T-helper 2 cell treated with Interferon-gamma antibody and Interleukin-4, amounts not matched to agents 100 ng/mL and 5 ng/mL, for 36 hours (primary cell): ENCODE measurements around the gene HERPUD2. TPM values are rescaled to one million over a fixed set of nuclear protein-coding genes. Genes with fewer than 3 reads are reported as not detected.

Source experiments
- intact Hi-C: fragments of 100-400 bp; cut with micrococcal nuclease; formaldehyde crosslinking; loops from one replicate; pipeline ENCODE4 v1.15.1; 2023
- total RNA-seq: library from RNA; stranded (reverse); gene quantifications from 2 replicates; pipeline ENCODE4 v1.2.3, GENCODE V29; 2022

The HERPUD2 gene
- total RNA-seq, 1 donor from 2014 or later, result 34.0 TPM

DNA sequence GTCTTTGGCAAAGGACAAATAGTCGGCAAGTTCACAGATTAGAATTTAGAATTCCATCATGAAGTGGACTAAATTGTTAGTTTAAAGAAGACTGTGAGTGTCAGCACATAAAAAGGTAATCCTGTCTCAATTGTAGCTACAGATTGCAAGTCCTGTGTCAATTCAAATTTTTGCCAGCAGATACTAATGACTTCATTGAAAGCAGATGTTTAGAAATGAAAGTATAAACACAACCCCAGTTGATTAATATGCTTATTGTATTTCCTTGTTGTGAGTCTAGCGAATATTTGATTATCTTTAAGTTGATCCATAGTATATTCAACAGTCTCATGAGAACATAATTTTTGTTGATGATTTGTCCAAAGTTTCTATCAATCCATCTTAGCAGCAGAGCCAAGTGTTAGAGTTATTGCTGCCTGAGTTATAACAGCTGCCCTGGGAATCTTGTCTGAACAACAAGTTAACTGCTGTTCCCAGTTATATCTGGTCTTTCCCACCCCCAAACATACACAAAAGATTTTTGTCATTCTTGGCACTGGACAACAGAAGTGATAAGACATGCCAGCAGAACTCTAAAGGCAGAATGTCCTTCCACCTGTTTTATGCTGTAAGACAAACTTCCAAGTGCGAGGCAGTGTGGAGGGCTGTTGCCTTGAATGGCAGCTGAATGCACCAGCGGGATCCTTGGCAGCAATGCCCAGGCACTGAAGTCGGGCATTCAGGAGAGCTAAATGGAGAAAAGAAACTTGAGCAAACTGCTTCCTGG lies 21.3 kb upstream of the HERPUD2 start:
- intact Hi-C loops, result no loop called here

DNA sequence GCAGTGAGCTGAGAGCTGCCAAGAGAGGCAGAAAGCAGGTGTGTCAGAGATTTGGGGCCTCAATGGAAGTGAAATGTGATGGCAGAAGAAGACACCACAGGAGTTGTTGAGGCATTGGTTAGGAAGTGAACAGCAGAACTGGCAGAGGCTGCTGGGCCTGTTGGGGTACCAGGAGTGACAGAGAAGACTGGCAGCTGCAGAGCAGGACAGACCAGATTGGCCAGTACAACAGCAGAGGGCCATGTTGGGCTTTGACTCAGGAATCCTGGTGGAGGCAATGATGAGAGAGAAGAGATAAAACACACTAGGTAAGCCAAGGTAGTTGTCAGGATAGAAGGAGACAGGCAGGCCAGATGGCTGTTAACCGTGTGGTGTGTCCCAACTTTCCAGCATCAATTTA lies 19.9 kb upstream of the HERPUD2 start:
- intact Hi-C loops, result no loop called here

DNA sequence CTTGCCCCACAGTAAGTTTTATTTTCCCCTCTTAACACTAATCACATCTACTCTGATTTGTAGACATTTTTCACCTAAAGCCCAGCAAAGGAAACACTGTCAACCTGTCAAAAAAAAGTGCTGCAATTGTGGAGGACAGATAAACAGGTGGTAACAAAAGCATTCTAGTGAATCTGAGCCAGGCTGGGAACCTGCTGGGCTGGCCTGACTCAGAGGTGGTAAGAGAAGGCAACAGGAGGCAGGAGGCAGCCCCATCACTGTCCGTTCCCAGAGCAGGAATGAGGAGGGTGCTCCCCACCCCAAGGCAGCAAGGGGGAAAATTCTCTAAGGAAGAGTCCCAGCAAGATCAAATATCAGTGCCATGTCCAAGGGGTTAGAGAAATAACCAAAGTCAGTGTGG lies 19.5 kb upstream of the HERPUD2 start:
- intact Hi-C loops, result no loop called here

DNA sequence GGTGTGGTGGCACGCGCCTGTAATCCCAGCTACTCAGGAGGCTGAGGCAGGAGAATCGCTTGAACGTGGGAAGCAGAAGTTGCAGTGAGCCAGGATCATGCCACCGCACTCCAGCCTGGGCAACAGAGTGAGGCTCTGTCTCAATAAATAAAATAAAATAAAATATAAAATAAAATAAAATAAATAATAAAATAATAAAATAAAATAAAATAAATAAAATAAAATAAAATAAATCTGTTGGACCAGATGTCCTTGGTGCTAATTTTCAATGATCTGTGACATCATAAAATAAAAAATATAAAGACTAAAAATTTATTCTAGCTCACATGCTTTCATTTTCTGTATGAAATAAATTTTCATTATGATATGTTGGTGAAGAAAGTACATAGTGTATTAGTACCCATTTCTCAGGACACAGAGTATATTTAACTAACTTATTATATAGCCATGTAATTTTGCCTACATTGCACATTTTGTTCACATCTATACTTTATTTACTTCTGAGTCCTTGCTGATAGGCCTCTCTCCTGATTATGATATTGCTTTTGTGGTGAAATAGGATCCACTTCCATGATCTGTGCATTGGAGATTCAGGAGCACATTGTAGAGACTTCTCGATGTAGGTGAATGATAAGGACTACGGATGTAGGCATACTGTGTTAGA lies 17.8 kb upstream of the HERPUD2 start:
- intact Hi-C loops, result no loop called here

DNA sequence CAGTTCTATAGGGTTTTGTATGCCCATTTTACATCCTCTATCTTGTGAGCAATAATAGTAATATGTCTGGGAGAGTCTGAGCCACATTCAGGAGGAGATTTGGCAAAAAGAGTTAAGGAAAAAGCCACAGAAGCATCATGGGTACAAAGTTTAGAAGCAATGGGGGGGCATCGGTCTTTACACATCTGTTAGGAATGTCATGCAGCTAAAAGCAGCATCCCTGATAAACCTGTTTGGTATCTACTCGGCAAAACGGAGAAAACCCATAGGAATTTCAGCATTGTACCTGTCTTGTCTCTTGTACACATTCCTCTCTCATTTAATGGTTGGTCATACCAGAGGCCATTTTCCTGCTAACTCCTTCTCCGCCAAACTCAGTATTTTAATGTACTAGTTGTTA lies 12.5 kb upstream of the HERPUD2 start:
- intact Hi-C loops, result loop anchor here (5.0 kb wide), 1 partner anchor 200 kb away; no protein-coding TSS in a partner anchor

DNA sequence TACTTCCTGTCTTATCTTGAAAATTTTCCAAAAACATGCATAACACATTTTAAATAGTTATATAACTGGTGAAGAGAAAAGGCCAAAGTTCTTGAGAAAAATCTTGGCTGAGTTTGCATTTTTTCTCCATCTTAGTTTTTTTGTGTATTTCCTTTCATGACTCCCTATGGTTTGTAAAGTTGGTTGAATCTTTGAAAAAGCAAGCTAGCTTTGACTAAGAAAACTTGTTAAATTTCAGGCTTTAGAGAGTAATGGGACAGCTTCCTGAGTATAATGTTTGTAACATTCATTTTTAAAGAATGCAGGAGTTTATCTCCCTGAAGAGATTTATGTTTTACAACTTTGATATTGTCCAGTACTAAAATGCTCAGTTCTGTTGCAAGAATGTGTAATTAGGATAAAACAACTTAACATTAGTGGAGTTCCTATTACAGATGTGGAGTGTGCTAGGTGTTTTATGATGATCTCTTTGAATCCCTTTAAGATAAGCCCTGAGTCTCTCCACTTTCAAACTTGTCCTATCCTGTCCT lies 11.1 kb upstream of the HERPUD2 start:
- intact Hi-C loops, result loop anchor here (5.0 kb wide), 1 partner anchor 201 kb away; no protein-coding TSS in a partner anchor

DNA sequence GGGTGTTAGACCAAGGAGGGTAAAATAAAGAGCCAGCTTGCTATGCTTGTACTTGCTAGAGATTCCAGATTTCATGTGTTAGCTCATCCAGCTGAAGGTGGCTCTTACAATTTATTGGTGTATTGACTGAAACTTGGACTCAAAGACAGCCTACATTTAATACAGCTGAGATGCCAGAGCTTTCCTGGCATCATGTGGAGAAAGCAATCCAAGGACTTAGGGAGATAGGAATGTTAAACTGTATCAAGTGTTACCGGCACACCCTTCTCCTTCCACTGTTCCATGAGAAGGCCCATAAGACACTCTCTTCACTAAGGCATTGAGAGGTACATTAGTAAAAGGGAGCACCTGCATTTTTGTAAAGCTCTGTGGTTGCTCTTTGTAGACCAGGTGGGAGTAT lies 9.3 kb upstream of the HERPUD2 start:
- intact Hi-C loops, result no loop called here

DNA sequence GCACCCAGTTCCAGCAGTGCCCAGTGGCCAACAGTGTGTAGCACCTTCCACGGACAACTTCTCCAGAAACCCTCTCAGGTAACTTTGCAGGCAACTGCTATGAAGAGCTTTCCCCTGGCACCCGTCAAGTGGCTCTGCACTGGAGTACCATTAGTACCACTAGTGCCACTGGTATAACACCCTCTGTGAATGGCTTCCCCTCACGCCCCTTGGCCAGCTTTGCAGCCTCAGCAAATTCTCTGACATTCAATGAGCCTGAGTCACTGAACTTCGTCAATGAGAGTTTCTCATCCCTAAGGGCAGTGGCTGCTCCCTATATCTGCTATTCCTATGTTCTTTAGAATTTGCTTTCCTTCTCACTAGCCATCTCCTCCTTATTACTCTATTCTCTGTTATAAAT lies 7.6 kb upstream of the HERPUD2 start:
- intact Hi-C loops, result no loop called here

DNA sequence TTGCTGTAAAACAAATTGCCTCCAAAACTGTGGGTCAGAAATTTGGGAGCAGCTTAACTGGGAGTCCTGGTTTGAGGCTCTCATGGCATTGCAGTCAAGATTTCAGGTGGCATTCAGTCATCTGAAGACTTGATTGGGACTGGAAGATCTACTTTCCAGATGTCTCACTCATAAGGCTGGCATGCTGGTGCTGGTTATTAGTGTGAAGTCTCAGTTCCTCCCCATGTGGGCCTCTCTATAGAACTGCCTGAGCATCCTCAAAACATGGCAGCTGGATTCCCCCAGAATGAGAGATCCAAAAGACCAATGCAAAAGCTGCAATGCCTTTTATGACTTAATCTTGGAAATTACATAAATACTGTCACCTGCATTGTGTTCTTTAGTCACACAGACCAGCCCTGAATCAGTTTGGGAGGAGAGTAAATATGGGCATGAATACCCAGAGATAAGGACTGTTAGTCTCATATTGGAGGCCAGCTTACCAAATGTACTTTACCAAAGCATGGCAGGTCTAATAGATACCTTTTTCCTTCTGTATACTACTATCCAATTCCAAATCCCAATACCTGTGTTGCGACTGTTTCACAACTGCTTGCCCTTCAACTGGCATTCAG lies 6.5 kb upstream of the HERPUD2 start:
- intact Hi-C loops, result no loop called here

DNA sequence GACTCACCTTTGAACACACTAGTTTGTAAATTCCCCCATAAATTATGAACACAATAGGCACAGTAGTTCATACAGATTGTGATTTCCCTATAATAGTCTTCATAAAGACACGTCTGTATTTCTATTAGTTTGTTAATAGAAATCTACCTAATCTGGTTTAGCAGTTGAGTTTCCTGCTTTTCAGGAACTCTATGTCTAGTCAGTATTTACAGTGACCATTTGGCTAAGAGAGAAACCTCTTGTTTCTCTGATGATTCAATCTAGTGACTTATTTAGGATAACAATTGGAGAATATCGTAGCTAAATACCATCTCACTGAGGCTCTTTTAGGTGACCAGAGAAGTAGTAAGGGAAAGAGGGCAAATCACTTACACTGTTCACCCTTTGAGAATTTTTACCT lies 5.9 kb upstream of the HERPUD2 start:
- intact Hi-C loops, result no loop called here

DNA sequence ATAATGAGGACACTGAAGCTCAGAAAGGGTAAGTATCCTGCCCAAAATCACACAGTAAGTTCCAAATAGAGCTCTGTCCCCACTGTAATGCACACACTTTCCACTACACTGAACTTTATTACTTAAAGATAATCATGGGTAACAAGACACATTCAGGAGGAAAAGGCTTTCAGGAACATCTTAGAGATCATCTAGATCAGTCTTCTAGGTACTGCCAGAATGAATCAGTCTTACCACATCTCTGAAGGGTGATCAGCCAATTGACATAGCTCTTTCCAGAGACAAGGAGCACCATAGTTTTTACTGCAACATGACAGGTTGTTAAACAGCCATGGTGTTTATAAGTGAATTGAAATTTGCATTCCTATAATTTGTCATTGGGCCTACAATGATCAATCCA lies 5.4 kb upstream of the HERPUD2 start:
- intact Hi-C loops, result no loop called here

DNA sequence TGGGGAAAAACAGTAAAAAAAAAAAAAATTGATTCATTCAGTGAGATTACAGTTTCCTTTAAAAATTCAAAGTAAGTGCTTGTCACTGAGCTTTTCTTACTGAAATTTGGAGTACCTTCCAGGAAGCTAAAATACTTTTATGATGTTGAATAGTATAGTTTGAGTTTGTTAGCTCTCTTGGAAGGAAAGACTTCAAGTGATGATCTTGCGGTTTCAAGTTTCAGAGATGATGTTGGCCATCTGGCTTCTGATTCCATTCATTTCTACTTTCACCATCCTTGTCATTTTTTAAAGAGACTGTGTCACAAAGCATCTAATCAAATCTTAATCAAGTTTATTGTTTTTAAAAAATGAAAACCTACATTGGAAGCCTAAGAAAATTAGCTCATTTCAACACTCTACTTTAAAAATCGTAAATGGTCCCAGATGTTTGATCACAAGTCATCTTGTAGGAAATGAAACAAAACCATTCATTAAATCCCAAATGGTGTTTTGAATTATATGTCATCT lies 4.9 kb upstream of the HERPUD2 start:
- intact Hi-C loops, result loop anchor here (5.0 kb wide), 1 partner anchor 667 kb away; a partner anchor contains a TSS

DNA sequence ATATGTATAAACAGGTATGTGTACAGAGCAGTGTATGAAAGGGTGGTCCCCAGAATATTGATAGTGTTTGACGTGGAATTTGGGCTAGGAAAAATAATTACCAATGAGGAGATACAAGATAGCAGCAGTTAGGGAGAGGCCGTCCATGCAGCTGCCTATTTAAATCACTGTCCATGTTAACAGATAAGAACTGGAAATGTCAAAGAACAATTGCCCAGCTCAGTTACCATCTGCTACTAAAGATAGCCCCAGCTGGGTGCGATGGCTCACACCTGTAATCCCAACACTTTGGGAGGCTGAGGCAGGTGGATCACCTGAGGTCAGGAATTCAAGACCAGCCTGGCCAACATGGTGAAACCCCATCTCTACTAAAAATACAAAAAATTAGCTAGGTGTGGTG lies 3.4 kb upstream of the HERPUD2 start:
- intact Hi-C loops, result loop anchor here (5.0 kb wide), 1 partner anchor 669 kb away; a partner anchor contains a TSS

DNA sequence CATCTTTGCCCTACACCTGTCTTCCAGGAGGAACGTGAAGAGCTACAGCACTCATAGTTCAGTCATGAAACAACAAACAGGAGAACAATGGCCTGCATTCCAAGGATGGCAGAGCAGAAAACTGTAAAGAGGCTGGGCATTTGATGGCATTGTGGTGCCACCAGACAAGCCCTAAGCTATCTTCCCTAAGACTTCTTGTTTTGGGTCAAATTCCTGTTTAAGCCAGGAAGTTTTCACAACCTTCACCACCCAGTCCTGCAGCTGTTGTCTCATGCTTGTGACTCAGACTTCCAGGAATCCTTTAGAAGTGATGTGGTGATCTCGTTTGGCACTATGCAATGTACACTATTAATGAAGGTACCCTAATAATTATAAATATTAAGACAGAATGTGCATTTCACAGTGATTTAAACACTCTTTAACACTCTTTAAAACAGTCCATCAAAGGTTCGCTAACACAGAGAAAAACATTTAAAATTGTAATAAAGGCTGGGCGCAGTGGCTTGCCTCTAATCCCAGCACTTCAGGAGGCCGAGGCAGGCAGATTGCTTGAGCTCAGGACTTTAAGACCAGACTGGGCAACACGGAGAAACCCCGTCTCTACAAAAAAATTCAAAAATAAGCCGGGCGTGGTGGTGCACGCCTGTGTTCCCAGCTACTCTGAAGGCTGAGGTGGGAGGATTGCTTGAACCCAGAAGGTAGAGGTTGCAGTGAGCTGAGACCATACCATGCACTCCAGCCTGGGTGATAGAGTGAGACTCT lies 2.7 kb upstream of the HERPUD2 start:
- intact Hi-C loops, result loop anchor here (5.0 kb wide), 1 partner anchor 670 kb away; a partner anchor contains a TSS

DNA sequence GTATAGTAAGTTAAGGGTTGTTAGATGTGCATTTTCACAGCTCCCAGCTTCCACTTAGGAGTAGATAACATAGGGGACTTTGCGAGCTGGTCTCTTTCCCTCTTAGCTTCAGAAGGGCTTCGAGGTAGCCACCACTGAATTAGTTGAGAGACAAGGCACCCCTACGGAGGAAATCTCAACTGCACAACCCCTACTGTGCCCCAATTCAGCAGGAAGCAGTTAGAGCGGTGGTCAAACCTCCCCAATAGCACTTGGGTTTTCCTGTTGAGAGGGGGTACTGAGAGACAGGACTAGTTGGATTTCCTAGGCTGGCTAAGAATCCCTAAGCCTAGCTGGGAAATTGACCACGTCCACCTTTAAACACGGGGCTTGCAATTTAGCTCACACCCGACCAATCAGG lies 1.1 kb upstream of the HERPUD2 start:
- intact Hi-C loops, result loop anchor here (1.0 to 5.0 kb wide), 5 partner anchors 13 to 671 kb away; a partner anchor contains a TSS

DNA sequence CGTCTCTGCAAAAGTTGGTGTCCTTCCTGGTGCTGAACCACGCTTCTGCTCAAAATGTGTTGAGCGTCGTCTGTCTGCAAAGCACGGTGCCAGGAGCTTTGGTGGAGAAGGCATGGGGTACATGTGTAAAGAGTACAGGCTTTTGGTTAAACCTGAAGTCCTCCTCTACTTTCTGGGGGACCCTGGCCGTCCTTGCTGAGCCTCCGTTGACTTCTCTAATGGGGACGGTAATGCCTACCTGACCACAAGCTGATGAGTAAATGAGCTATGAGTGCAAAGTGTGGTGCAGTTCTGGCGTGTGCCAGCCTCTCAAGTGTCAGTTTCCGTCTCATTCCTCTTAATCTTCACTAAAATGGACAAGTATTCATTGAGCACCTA lies 527 bp upstream of the HERPUD2 start:
- intact Hi-C loops, result loop anchor here (1.0 to 5.0 kb wide), 5 partner anchors 14 to 672 kb away; a partner anchor contains a TSS

DNA sequence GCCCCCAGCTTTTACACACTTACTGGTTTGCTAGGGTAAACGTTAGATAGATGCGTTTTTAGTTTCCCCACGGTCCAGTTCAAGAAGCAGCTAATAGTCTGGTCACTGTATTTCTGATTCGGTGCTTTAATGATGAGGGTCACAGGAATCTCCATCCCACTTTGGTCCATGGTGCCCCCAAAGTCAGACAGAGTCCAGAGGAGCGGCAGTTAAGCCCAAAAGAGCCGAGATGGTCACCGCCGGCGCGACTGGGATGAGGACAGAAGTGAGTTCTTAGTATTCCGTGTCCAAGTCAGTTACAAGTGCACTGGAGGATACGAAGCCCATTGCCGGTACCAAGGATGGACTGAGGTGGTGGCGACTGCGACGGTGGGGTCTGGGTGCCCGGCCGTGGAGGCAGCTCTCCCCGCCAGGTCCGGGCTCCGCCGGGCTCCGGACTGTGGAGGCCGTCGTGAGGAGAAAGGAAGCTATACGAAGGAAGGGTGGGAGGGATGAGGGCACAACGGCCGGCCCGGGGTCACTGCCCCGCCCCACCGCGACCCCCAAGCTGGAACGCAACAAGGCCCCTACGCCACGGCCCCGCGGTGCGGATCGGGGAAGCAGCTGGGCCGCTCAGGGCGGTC lies 663 bp downstream of the HERPUD2 start:
- intact Hi-C loops, result loop anchor here (2.0 to 5.0 kb wide), 3 partner anchors 31 to 657 kb away; partner anchors contain the start of gene DPY19L1

DNA sequence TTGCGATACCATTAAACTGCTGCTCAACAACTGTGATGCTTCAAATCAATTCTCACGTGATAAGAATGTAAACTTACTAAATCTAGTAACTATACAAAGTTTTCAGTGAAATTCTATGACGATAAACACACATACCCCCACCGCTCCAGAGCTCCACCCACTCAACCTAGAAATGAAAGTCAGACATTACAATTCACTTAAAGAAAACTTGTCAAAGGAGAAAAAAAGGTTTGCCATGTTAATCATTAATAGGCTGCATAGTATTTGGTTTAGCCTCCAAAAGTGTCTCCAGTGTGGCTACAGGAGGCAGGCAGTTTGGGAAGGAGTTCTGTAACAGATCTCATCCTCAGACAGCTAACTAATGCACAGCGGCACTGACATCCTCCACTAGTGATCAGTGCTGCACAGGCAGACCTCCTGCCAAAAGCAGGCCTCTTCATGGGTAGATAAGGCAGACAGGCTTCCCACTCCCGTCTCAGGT lies 3.1 kb downstream of the HERPUD2 start:
- intact Hi-C loops, result loop anchor here (1.0 to 5.0 kb wide), 3 partner anchors 11 to 655 kb away; partner anchors contain the start of gene DPY19L1

DNA sequence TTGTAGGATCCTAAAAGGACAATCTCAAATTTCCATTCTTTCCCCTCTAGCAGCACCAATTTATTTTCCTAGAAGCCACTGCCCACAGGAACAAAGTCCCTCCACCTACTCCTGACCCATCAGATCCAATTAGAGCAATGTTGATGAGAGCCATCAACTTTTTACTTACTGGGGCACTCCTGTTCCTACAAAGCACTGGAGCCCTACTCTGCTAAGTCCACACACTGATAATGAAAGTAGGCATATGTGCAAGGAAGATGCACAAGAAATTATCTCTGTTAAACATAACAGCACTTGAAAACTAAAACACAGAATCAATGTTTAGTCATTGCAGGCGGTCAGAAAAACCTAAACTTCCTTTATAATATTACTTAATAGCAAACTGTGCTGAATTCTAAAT lies 3.6 kb downstream of the HERPUD2 start:
- intact Hi-C loops, result loop anchor here (1.0 to 5.0 kb wide), 3 partner anchors 10 to 654 kb away; partner anchors contain the start of gene DPY19L1

DNA sequence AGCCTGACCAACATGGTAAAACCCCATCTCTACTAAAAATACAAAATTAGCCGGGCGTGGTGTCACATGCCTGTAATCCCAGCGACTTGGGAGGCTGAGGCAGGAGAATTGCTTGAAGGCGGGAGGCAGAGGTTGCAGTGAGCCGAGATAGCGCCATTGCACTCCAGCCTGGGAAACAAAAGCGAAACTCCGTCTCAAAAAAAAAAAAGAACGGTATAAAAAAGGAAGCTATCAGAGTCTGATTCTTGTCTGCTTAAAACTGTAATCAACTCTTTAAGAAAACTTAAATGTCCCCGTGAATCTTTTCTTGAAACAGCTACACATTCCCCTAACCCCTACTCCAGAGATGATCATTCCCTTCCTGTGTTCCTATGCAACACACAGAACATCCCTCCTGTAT lies 4.3 kb downstream of the HERPUD2 start:
- intact Hi-C loops, result loop anchor here (1.0 to 5.0 kb wide), 3 partner anchors 9 to 653 kb away; partner anchors contain the start of gene DPY19L1
